ENCODE results near the gene ZPR1. TPM values are rescaled to one million over a fixed set of nuclear protein-coding genes. Genes with fewer than 3 reads are reported as not detected.

Gene ZPR1
- total RNA-seq, 1 donor from 2014 or later: 33.4 TPM

DNA sequence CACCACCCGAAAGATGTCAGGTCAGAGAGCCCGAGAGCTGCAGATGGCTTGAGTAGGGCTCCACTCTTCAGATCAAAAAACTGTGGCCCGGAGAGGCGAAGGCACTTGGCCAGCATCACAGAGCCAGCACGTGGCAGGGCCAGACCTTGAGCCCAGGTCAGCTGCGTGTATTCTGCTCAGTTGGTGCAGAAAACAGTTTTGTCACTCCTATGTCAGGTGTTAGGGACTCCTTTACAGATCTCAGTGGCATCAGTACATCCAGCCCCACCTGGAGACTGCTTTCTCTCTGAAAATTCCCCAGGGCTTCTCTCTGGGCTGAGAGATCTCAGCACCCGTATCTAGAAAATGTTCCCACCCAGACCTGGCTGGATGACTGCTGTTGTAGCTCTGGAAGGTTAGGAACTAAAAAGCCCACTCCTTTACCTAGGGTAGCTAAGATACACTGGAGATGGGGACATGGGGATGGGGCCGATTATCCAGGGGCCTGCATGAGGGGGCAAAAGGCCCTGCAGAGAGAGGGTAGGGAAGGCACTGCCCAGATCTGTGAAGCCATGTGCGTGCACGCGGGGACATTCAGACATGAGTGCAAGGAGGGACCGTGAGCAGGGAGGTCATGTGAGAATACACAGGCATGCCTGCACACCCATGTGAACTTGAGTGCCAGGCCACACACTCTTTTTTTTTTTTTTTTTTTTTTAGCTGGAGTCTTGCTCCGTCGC is 46.2 kb upstream of the ZPR1 start:
- H3K36me3 Mint-ChIP-seq (ENCODE audit: low read depth, unreplicated experiment): no peaks in the 10 kb centered on the region
- DNase-seq (ENCODE audit: low spot score): no peak
- H3K9me3 Mint-ChIP-seq (ENCODE audit: unreplicated experiment): no peaks in the 10 kb centered on the region
- no peaks in the 10 kb centered on the region for H3K27me3 Mint-ChIP-seq (ENCODE audit: unreplicated experiment)
- no peak overlapping the region for H3K27ac Mint-ChIP-seq (ENCODE audit: unreplicated experiment)
- H3K4me1 Mint-ChIP-seq (ENCODE audit: unreplicated experiment): peaks cover 12% of the 10 kb centered on the region
- no peak overlapping the region for H3K4me3 Mint-ChIP-seq (ENCODE audit: unreplicated experiment)
- TF ChIP-seq, protein P1, sequence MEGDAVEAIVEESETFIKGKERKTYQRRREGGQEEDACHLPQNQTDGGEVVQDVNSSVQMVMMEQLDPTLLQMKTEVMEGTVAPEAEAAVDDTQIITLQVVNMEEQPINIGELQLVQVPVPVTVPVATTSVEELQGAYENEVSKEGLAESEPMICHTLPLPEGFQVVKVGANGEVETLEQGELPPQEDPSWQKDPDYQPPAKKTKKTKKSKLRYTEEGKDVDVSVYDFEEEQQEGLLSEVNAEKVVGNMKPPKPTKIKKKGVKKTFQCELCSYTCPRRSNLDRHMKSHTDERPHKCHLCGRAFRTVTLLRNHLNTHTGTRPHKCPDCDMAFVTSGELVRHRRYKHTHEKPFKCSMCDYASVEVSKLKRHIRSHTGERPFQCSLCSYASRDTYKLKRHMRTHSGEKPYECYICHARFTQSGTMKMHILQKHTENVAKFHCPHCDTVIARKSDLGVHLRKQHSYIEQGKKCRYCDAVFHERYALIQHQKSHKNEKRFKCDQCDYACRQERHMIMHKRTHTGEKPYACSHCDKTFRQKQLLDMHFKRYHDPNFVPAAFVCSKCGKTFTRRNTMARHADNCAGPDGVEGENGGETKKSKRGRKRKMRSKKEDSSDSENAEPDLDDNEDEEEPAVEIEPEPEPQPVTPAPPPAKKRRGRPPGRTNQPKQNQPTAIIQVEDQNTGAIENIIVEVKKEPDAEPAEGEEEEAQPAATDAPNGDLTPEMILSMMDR (IDR thresholded peaks at IDR 0.05; ENCODE audit: unreplicated experiment): no peak

DNA sequence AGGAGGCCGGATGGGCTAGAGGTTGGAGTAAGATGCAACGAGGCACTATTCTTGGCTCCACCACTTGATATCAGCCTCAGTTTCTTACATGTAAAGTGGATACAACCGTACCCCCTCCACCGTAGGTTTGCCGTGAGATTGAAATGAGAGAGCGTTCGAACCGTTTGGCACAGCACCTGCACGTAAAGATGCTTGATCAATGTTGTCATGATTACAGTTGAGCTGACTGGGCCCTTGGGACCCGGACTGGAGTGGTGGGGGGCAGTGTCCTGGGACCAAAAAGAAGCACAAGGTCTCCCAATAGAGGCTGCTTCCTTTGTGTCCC is 45.6 kb upstream of the ZPR1 start:
- no peak overlapping the region for H3K4me3 Mint-ChIP-seq (ENCODE audit: unreplicated experiment)
- H3K36me3 Mint-ChIP-seq (ENCODE audit: low read depth, unreplicated experiment): no peaks in the 10 kb centered on the region
- no peak for DNase-seq (ENCODE audit: low spot score)
- peaks cover 12% of the 10 kb centered on the region for H3K4me1 Mint-ChIP-seq (ENCODE audit: unreplicated experiment)
- no peaks in the 10 kb centered on the region for H3K9me3 Mint-ChIP-seq (ENCODE audit: unreplicated experiment)
- no peaks in the 10 kb centered on the region for H3K27me3 Mint-ChIP-seq (ENCODE audit: unreplicated experiment)
- TF ChIP-seq, protein P1 (IDR thresholded peaks at IDR 0.05; ENCODE audit: unreplicated experiment): no peak
- no peak overlapping the region for H3K27ac Mint-ChIP-seq (ENCODE audit: unreplicated experiment)

DNA sequence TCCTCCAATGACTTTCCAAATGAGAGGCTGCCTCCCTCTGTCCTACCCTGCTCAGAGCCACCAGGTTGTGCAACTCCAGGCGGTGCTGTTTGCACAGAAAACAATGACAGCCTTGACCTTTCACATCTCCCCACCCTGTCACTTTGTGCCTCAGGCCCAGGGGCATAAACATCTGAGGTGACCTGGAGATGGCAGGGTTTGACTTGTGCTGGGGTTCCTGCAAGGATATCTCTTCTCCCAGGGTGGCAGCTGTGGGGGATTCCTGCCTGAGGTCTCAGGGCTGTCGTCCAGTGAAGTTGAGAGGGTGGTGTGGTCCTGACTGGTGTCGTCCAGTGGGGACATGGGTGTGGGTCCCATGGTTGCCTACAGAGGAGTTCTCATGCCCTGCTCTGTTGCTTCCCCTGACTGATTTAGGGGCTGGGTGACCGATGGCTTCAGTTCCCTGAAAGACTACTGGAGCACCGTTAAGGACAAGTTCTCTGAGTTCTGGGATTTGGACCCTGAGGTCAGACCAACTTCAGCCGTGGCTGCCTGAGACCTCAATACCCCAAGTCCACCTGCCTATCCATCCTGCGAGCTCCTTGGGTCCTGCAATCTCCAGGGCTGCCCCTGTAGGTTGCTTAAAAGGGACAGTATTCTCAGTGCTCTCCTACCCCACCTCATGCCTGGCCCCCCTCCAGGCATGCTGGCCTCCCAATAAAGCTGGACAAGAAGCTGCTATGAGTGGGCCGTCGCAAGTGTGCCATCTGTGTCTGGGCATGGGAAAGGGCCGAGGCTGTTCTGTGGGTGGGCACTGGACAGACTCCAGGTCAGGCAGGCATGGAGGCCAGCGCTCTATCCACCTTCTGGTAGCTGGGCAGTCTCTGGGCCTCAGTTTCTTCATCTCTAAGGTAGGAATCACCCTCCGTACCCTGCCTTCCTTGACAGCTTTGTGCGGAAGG is 44.8 kb upstream of the ZPR1 start:
- H3K4me3 Mint-ChIP-seq (ENCODE audit: unreplicated experiment): no peak overlapping the region
- no peaks in the 10 kb centered on the region for H3K9me3 Mint-ChIP-seq (ENCODE audit: unreplicated experiment)
- no peaks in the 10 kb centered on the region for H3K27me3 Mint-ChIP-seq (ENCODE audit: unreplicated experiment)
- TF ChIP-seq, protein P1 (IDR thresholded peaks at IDR 0.05; ENCODE audit: unreplicated experiment): no peak
- no peak overlapping the region for H3K27ac Mint-ChIP-seq (ENCODE audit: unreplicated experiment)
- DNase-seq (ENCODE audit: low spot score): no peak
- peaks cover 4% of the 10 kb centered on the region for H3K4me1 Mint-ChIP-seq (ENCODE audit: unreplicated experiment)
- H3K36me3 Mint-ChIP-seq (ENCODE audit: low read depth, unreplicated experiment): no peaks in the 10 kb centered on the region

DNA sequence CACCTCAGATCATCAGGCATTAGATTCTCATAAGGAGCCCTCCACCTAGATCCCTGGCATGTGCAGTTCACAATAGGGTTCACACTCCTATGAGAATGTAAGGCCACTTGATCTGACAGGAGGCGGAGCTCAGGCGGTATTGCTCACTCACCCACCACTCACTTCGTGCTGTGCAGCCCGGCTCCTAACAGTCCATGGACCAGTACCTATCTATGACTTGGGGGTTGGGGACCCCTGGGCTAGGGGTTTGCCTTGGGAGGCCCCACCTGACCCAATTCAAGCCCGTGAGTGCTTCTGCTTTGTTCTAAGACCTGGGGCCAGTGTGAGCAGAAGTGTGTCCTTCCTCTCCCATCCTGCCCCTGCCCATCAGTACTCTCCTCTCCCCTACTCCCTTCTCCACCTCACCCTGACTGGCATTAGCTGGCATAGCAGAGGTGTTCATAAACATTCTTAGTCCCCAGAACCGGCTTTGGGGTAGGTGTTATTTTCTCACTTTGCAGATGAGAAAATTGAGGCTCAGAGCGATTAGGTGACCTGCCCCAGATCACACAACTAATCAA is 44.0 kb upstream of the ZPR1 start:
- no peak for DNase-seq (ENCODE audit: low spot score)
- H3K36me3 Mint-ChIP-seq (ENCODE audit: low read depth, unreplicated experiment): no peaks in the 10 kb centered on the region
- no peak overlapping the region for H3K4me3 Mint-ChIP-seq (ENCODE audit: unreplicated experiment)
- no peak overlapping the region for H3K27ac Mint-ChIP-seq (ENCODE audit: unreplicated experiment)
- peaks cover 1% of the 10 kb centered on the region for H3K27me3 Mint-ChIP-seq (ENCODE audit: unreplicated experiment)
- peaks cover 3% of the 10 kb centered on the region for H3K4me1 Mint-ChIP-seq (ENCODE audit: unreplicated experiment)
- H3K9me3 Mint-ChIP-seq (ENCODE audit: unreplicated experiment): no peaks in the 10 kb centered on the region
- TF ChIP-seq, protein P1 (IDR thresholded peaks at IDR 0.05; ENCODE audit: unreplicated experiment): no peak

Measured in endothelial cell (in vitro differentiated cells).